Prostate gland (tissue), 2 donors: ENCODE results near the gene KIF1B.

Experiments used
- CTCF ChIP-seq, 4 experiments: fragments of 200-600 bp in 2 of 4; fragments of 450-650 bp in 2 of 4; sonication (generic) in 2 of 4; IDR thresholded peaks; 1 replicate in 3 of 4; 2 replicates in 1 of 4; pipeline ENCODE4 v1.5.1; 2016 to 2019; ENCODE audit warnings: antibody characterized with exemption in 4 of 4, mild to moderate bottlenecking in 2 of 4, moderate library complexity in 2 of 4
- POLR2A ChIP-seq: fragments of 450-650 bp; IDR thresholded peaks from one replicate; pipeline ENCODE4 v1.6.1; 2016; ENCODE audit warnings: antibody characterized with exemption, mild to moderate bottlenecking

GRCh38 chr1:10398734-10399443, 188.5 kb downstream of the KIF1B start, which contains the start of gene PGD:
- TF ChIP-seq CTCF (IDR thresholded peaks at IDR 0.05) (no peak), POLR2A (peak; percentile 71)
